Measurements from ENCODE around the gene ABHD17A.

The ABHD17A gene

DNA sequence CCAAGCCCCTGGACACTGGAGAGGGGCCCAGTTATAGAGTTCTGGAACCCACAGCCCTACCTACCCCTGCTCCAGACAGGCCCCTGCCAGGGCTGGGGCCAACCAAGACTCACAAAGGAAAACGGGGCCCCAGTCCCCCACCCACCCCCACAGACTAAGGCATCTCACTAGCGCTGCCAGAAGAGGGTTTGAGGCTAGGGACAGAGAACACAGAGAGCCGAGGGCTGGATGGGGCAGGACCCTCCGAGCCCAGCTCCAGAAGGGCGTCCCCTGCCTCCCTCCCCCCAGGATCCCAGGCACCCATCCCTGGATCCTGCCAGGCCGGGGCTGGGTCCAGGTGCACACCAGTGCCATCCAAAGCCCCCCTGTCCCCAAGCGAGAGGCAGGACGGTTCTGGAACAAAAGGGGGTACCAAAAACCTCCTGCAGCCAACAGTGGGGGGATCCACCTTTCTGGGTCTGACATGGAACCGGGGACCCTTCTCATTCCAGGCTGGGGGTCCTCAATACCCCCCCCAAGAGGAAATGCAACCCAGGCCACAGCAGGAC is 32.6 kb downstream of the ABHD17A start:
- DNase-seq (ENCODE audit: low spot score), result no peak

DNA sequence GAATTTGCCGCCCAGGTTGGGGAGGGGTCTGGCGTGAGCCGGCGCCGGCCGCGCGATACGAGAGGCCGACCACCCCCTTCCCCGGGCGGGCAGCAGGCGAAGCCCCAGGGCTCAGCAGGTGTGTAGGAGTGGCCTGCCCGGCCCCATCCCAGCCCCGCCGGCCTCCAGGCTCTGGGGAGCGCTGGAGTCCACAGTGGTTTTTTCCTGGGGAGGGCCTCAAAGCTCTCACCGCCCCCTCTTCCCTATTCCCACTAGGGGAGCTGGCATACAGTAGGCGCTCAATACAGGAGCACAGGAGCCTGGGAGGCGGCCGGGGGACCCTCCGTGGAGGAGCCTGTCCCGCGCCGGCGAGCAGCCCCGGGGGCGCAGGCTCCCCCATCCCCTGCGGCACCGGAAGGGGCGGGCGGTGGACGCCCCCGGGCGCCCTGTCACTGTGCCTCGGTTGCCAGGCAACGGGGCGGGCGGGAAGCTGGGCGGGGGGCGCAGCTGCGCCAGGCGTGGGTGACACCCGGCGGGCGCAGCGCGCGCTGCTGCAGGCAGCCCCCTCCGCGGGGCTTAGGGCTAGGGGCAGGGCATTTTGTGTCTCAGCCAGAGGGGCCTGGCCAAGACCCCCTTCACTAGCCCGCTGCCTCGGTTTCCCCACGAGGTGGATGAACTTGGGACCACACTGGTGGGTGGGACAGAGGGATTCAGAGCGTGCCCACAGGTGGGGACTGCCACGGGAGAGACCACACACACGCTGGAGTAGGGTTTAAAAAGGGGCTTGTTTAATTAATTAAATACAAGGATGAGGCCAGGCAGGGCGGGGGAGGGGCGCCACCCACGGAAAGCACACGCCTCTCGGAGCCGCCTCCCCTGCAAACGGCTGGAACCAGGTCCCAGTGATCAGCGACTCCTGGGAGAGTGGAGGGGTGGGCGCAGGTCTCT is 33.4 kb downstream of the ABHD17A start:
- no peak for DNase-seq (ENCODE audit: low spot score)

DNA sequence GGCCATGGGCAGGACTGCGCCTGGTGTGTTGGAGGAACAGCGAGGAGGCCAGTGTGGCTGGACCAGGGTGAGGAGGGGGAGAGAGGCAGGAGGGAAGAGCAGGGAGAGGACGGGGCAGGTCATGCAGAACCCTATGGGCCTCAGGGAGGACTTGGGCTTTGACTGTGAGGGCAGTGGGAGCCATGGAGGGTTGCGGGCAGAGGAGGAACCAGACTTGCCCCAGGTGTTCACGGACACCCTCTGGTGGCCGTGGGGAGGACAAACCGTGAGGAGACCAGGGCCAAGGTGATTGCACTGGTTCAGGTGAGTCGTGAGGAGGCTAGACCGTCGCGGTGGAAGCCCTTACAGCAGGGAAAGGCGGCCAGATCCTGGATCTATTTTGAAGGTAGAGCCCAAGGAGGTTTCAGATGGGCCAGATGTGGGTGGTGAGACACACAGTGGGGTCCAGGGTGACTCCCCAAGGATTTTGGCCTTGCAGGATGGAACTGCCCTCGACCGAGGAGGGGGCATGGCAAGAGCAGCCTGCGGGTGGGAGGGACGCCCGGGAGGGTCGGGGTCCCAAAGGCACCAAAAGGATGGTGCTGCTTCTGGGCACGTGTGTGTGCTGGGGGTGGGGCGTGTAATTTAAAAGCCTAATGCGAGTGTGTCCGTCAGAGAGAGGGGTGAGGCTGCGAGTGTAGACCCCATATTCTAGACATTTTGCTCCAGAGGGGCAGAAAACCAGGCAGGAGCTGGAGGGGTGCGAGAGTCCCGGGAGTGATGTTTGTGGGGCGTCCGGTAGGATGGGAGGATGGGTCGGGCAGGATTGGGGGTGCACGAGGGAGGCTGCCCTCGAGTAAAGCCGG is 34.3 kb downstream of the ABHD17A start:
- no peak for DNase-seq (ENCODE audit: low spot score)

DNA sequence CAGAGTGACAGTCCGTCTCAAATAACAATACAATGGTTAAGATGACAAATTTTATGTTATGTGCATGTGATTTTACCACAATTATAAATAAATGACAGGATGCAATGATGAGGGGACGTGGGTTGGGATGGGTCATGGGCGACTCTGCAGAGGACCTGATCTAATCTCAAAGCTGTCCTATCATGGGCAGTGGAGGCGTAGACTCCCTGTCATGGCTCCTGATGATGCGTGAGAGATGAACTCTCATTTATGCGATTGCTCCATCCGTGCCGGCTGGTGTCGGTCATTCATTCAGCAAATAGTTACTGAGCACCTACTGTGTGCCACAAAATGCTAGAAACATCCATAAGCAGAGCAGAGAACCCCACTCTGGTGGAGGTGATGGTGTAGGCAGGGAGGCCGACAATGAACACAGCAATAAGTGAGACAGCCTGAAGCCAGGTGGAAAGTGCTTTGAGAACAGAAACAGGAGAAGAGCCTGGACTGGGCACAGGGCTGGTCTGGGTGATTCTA is 35.4 kb downstream of the ABHD17A start:
- no peak for DNase-seq (ENCODE audit: low spot score)

DNA sequence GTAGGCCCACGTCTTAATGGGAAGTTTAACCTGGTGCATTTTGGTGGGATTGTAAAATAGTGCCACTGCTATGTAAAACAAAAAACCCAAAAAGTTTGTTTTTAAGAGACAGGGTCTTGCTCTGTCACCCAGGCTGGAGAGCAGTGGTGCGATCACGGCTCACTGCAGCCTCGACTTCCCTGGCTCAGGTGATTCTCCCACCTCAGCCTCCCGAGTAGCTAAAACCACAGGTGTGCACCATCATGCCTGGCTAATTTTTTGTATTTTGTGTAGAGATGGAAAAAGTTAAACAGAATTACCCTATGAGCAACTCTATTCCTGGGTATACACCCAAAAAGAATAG is 36.2 kb downstream of the ABHD17A start:
- DNase-seq (ENCODE audit: low spot score), result no peak

DNA sequence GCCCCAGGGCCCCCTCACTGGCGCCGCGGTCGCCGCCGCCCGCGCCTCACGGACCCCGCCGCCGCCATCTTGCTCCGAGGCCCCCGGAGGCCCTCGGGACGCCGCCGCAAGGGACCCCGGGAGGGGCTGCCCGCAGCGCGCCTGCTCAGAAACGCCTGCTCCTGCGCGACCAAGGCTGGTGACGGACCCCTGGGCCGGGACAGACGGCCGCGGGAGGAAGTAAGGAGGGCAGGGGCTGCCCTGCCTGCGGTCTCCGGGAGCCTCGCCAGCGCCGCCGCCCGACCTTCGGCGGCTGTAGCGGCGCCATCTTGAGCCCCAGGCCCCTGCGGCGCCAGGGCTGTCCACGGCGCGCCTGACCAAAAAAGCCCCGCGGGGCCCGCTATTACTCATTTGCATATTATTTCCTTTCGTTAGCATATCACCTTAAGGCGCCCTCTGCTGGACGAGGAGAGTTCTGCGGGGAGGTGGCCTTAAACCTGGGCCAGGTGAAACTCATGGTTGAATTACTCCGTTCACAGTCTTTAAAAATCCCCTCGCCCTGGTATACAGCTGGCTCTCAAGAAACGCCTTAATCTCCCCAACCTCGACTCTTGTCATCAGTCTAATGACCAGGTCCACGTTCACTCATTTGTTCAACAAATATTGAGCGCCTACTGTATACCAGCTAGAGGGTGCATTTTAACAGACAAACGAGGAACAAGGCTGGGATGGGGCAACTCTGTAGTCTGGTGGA is 36.7 kb downstream of the ABHD17A start, which contains the start of gene REXO1:
TSS of gene REXO1 (minus strand) at position 85 of the 733 bp plus-strand sequence. CDS start 125 bp downstream, outside the sequence.
- peak; percentile 91 for DNase-seq (ENCODE audit: low spot score)

DNA sequence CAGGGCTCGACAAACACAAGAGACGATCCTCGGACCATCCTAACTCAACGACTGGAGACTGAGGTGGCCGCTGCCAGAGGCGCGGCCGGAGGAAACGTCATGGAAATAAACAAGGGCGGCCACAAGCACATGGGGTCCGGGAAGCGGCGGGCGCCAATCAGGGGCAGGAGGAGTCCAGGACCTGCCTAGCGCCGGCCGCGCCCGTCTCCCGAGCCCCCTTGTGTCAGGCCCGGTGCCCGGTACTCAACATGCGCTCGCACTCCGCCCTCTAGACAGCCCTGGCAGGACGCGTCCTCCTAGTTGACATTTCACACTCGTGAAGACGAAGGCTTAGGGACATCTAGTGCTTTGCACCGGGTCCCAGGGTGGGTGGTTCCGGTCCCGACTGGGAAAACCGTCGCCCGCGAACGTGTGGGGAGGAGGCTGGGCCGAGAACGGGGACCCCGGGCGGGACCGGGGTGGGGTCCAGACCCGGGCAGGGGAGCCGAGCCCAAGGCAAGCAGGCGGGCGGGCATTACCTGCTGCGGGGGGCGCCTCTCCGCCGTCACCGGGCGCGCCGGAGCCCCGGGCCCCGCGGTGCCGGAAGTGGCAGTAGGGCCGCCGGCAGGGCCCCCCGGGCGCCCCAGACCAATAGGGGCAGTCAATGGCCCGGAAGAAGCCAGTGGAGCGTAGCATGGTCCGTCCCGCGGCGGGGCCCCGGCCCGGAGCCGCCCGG is 37.5 kb downstream of the ABHD17A start:
- no peak for DNase-seq (ENCODE audit: low spot score)

DNA sequence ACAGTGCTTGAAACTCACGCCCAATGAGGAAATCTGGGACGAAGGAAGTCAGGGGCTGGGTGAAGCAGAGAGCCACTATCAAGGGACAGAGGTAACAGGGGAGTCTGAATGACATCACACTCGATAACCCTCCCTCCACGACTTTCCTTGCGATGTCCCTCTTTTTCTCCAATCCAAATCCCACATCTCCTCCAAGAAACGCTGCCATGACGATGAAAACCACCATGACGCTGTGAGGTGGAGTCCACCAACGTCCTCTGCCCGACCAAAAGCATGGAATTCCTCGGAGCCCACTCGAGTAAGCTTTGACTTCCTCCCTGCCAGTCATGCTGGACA is 38.0 kb downstream of the ABHD17A start:
- DNase-seq (ENCODE audit: low spot score), result no peak

DNA sequence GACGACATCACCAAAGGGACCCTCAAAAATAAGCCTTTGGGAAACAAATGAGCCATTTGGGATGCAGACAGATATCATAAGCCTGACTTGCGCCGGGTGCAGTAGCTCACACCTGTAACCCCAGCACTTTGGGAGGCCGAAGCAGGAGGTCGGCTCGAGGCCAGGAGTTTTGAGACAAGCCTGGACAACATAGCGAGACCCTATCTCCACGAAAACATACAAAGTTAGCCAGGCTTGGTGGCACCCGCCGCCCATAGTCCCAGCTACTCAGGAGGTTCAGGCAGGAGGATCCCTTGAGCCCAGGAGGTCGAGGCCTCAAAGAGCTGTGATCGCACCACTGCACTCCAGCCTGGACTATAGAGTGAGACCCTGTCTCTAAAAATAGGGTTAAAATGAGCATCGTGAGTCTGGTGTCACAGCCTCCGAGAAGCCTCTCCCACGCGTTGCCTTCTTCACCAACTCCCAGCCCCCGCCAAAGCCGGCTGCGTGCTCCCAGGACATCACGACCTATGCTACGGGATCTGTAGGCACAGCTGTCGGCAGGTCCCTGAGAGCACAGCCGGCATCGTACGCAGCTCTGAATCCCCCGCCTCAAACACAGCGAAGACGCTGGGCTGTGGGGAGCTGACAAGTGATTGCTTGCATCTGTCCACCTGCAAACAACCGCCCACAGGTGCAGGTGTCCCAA is 38.6 kb downstream of the ABHD17A start:
- no peak for DNase-seq (ENCODE audit: low spot score)

DNA sequence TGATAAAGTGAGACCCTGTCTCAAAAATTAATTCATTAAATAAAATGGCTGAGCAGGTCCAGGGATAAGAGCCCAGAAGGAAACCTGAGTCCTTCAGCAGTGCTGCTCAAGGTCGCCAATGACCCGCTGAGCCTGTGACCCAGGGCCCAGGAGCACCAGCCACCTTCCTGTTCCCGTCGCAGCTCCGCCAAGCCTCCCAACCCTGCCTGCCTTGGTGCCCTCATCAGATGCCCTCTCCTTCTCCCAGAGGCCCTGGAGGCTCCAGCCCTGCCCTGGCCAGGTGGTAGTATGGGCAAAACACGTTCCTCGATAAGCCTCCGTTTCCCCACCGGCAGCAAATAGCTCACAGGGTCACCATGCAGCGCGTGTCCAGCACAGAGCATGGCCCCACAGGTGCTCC is 39.7 kb downstream of the ABHD17A start:
- no peak for DNase-seq (ENCODE audit: low spot score)

DNA sequence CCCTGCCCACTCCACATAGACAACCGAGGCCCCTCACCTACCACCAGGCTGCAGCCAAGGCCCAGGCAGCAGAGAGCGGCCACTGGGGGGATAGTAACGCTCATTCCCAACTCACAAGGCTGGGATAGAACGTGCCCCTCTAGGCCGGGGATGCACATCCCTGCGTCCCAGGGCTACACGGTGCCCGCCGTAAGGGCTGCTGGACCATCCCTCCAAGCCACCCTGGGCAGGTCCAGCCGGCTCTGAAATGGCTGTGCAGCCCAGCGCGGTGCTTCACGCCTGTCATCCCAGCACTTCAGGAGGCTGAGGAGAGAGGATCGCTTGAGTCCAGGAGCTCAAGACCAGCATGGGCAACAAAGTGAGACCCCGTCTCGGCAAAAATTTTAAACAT is 40.2 kb downstream of the ABHD17A start:
- DNase-seq (ENCODE audit: low spot score), result no peak

DNA sequence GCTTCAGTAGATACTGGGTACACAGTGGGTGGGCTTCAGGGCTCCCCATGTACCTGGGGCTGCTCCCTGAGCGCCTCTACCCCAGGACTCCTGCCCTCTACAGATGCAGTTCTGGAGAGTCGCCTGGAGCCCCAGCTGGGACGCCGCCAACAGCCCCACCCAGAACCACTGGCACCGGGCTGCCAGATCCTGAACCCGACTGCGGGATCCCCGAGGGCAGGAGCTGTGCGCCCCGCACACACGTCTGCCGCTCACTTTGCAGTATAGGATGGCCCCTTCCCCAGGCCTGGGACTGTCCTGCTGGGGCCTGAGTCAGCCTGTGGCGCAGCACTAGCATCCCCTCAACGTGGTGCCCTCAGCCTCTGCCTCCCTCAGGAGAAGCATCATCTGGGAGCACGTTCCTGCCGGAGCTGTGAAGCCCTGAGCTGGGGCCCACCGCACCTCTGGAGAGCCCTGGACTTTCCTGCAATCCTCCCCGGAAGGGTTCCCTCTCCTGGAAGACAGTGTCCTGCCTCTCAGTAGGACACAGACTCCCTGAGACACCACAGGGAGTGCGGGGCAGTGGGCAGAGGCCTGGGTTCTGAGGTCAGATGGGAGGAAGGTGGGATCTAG is 40.7 kb downstream of the ABHD17A start:
- DNase-seq (ENCODE audit: low spot score), result no peak

DNA sequence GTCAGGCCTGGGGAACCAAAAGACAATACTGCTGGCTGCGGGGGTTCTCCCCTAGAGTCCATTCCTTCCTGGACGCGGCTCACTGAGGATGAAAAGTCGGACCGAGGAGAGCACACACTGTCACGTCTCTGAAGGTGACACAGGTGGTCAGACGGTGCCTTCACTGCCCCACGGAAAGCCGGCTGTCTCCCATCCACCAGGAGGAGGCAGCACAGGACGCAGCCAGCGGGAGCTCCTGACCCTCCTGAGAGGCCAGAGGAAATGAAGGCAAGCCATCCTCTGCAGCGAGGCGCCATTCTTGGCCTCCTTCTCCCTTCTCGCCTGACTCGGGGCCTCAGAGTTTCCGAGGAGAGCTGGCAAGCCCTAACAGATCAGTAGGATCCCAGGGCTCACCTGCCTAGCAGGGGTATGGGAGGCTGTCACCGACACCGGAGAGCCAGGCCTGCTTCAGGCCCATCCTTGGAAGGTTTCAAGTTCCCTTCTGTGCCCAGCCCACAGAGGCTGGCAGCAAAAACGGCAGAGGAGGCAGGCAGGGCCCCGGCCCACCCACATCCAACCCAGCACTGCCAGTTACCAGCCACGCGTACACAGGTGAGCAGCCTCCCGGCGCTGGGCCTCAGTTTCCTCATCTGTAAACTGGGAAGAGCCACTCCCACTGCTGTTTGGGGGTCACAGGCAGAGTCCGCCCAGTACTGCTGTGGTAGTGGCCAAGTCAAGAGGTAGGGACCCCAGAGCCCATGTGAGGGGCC is 41.5 kb downstream of the ABHD17A start:
- no peak for DNase-seq (ENCODE audit: low spot score)

DNA sequence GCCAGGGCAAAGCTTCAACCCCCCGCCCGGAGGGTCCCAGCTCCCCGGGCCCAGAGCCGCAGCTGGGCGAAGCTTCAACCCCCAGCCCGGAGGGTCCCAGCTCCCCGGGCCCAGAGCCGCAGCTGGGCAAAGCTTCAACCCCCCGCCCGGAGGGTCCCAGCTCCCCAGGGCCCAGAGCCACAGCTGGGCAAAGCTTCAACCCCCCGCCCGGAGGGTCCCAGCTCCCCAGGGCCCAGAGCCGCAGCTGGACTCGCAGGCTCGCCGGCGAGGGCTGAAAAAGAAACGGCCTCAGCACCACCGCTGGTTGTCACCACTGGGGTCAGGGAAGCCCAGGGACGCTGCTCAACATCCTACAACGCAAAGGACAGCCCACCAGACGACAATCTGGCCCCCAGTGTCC is 42.2 kb downstream of the ABHD17A start:
- DNase-seq (ENCODE audit: low spot score), result no peak

DNA sequence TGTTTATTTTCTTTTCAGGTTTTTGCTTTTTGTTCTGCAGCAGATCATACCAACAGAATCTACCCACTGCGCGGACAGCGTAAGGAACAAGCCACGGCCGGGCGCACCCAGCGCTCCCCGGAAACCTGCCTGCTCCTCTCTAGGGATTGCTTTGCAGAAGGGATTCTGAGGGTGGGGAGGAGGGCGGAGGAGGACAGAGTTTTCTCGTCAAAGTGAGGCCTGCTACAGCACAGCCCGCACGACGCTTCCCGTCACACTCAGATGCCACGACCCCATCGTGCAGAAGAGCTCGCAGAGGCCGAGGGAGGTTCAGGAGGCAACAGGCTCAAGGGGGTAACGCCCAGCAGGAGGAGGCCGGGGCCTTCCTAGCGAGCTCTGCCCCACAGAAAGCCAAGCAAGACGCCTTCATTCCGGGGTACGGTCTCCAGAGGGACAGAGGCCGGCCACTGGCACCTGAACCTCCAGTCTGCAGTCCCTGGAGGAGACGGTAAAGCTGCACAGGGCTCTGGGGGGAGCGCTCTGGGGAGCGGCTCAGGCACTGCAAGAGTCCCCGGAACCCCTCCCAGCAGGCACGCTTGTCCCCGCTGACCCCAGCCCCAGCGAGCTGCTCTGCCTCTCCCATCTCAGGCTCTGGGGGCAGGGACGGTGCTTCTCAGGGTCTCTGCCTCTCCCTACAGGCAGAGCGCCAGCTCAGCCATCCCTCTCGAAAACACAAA is 43.9 kb downstream of the ABHD17A start:
- DNase-seq (ENCODE audit: low spot score), result no peak

DNA sequence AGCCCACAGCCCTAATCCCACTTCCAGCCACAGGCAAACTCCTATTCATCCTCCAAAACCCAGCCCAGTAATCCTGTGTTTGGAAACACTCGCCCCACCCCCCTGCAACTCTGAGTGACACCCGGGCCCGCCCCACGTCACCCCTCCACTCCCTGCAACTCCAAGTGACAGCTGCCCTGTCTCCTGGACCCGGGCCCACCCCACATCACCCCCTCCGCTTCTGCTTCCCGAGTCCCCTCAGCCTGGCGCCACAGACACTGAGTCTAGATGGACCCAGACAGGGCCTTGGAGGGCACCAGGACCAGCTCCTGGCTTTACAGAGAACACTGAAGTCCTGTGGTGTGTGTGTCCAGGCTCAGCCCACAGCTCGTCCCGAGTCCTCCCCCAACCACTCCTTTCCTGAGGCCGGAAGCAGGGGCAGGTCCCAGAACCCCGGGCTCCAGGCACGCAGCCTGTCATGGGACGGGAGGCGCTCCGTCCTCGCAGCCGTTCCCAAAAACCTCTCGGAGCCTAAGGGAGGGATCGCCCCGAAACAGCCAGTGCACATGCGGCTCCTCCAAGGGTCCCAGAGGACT is 44.7 kb downstream of the ABHD17A start:
- DNase-seq (ENCODE audit: low spot score), result no peak

DNA sequence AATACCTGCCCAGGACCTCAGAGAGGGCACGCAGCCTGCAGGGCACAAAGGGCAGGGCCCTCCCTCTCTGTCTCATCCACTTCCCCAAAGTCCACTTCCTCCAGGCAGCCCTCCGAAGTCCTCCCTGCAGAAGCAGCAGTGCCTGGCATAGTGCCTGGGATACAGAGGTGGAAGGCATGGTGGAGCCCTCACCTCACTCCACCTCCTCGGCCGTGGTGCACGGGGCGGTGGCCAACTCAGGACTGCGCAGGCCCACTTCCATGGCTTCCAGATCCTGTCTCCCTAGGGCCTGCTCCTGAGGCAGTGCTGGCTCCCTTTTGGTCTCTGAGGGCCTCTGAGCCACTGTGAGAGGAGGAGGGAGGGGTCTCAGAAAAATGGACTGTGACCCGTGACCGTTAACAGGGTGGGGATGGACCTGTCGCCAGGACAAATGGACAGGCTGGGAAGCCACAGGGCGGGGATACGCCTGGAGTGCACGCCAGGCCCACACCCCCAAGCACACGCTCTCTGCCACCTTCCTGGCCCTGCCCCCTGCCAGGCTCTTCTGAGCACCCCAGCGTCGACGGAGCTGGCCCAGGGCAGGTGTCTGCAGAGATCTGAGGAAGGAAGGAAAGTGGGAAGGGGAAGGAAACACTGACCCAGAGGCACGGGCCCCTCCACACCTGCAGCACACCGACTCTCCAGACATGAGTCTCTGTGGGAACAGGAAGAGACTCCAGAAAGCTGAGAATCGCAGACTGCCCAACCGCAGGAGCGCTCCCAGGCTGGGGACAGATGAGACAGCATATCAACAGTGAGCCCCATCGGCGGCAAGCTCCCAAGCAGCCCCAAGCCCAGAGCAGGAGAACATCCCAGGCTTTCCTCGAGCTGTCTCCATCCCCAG is 45.4 kb downstream of the ABHD17A start:
- DNase-seq (ENCODE audit: low spot score), result no peak

All from kidney capillary endothelial cell (primary cell).